Measurements from ENCODE around the gene STEAP4.
"Not testable (repeated sequence)": the region's sequence is repeated elsewhere in the genome, so short reads cannot be mapped to it uniquely, and the experiment has no call there.

Gene STEAP4

DNA sequence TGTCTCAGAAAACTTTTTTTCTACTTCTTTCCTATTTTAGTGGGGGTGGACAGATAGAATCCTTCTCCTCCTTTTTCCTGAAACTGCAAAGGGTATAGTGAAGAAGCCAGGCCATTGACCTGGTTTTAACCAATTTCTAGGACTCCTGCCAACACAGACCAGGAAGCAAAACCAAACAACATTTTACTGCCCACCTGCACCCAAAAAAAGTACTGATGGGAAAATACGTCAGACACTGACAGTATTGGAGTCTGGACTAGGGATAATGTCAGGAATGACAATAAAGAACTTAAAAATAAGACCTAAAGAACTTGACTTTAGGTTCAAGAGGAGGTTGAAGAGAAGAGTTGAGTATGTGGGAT, 5.0 kb upstream of the STEAP4 start:
- DNase-seq, result peak; percentile 9 to 18

- DNase-seq, result peak in 1 of 2 experiments; percentile 34
Measured at GRCh38 chr7:88310956-88311674, 4.4 kb upstream of the STEAP4 start.

GRCh38 chr7:88309819-88310218, 3.1 kb upstream of the STEAP4 start:
- DNase-seq, result no peak

DNA sequence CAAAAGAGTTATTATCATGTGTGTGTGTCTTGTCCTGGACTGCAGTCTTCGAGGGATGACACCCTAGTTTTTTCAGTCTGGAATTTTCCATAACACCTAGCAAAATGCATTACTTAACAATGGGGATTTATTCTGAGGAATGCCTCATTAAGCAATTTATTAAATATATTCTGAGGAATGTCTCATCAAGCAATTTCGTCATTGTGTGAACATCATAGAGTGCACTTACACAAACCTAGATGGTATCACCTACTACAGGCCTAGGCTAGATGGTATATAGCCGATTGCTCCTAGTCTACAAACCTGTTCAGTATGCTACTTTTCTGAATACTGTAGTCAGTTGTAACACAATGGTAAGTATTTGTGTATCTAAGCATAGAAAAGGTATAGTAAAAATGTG, 1.1 kb upstream of the STEAP4 start:
- no peak for DNase-seq

DNA sequence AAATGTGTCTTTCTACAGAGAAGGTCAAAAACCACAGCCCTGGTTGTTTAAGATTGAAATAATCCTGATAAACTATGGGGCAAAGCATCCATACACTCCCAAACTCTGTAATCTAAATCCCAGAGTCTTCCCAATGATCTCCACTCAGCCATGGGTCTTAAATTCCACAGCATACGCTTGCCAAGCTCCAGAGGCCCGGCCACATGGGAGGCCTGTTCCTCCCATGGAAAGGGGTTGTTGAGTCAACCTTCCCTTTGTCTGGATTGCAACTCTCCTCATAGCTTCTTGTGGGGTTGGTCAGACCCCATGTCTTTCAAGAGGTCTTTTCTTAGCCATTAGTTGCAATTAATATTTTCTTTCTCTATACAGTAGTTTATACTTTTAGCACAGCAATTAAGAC, 718 bp upstream of the STEAP4 start:
- DNase-seq, result no peak

- no peak for DNase-seq
Measured at GRCh38 chr7:88305044-88305443, 1.6 kb downstream of the STEAP4 start.

GRCh38 chr7:88302486-88302885, 4.2 kb downstream of the STEAP4 start:
- no peak for DNase-seq

DNA sequence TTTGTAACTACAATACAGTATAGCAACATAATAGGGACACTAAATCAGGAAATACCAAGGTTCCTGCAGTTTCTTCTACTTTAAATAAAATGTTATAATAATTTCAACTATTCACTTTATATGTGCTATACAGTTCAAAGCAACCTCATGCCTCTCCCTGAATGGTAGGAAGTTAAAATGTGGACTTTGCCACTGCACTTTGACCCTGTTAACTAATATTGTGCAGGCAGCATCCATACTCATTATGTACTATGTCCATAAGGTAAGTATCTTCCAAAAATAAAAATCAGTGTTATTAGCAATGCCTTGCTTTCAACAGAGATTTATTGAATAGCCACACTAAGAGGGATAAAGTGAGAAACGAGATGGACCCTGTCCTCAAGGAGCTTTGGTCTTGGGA, 4.8 kb downstream of the STEAP4 start:
- no peak for DNase-seq

GRCh38 chr7:88300401-88300945, 6.2 kb downstream of the STEAP4 start:
- no peak for DNase-seq

GRCh38 chr7:88299126-88299525, 7.6 kb downstream of the STEAP4 start:
- no peak for DNase-seq

DNA sequence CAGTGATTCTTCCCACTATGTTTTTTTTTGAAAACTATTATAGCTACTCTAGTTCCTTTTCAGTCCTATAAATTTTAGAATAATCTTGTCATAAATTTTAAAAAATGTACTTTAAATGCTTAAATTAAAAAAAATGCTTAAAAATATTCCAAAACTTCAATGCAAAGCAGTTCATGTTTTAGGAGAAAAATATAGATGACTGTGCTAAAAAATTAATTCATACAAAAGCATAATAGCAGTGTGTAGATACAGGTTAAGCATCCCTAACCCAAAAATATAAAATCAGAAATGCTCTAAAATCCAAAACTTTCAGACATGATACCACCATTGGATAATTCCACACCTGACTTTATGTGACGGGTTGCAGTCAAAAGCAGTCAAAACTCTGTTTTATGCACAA, 12.8 kb downstream of the STEAP4 start:
- DNase-seq, result no peak

GRCh38 chr7:88291398-88292173, 15.1 kb downstream of the STEAP4 start:
- DNase-seq, result peak; percentile 21 to 27

DNA sequence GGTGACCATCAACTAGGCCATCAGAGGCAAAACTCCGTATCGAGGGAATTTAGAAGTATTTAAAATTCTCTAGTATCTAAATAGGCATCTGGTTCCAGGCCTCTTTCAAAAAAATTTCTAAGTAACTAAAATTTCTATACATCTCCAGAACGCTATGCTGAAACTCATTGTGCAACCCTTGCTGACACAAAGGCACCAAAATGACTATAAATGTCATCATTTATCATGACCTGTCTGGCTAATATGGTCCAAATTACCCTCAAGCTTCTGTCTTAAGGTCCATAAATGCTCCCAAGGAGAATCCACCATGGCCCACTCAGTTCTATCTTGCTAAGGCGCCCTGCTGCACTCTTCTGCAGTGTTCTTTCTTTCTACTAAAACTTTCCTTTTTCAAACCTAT, 16.2 kb downstream of the STEAP4 start:
- DNase-seq, result no peak

DNA sequence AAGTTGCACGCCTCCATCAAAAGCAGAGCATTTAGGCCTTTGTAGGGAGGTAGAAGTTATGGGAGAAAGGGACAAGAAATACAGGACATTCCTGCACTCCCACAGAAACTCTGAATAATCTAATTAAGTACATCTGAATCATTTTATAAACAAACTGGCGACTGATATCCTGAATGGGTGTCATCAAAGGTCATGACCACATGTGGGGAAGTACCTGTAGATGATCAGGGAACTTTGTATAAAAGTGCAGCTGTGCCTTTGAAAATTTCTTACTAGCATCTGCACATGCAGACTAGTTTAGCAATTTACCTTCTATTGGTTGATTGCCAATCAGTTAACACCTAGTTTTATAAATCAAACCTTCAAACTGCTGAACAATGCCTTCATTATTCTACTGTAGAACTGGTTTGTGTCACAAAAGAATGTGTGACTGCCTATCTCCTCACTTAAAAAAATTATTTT, 17.1 kb downstream of the STEAP4 start:
- DNase-seq, result no peak

- no peak for DNase-seq
Measured at GRCh38 chr7:88281749-88282148, 24.9 kb downstream of the STEAP4 start.

GRCh38 chr7:88280801-88281200, 25.9 kb downstream of the STEAP4 start:
- DNase-seq, result no peak

DNA sequence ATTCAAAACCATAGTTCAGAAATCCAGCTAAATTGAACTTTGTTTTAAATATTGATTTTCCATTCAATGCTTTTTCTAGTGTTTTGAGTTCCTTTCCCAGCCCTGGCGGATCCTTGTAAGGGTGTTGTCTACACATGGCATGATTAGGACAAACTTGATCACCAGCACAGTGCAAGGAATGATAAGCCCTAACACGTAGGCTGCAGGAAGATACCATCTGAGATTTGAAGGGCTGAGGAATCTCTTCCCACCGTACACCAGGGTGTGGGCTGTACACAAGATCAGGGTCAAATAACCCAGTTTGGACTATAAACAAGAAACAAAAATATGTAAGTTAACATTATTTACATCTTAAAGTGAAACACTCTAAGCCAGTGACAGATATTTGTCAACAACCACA, 27.4 kb downstream of the STEAP4 start:
- DNase-seq, result no peak

- DNase-seq, result no peak
Measured at GRCh38 chr7:88278881-88279280, 27.8 kb downstream of the STEAP4 start.

DNA sequence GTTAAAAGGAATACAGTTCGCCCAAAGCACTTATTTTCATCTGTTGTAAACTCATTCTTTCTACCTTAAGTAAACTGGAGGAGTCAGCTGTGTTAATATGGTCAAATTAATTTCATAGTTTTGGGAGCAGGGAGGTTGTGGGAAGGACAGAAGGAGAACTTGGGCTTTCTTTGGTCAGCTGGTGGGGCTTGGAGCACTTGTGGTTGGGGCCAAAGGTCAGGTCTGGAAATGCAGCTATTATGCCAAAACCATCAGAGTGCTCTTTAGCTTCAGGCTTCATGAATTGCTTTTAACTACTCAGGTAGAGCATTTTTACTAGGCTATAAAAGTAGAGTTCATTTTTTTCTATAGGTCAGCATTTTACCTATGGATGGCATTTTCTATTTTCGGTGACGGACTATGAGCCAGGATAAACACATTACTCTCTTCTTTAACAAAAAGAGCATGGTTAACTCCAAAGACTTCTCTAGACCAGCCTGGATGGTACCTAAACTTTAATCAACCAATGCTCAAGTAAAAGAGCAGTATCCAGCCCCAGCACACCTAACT, 30.0 kb downstream of the STEAP4 start:
- no peak for DNase-seq

DNA sequence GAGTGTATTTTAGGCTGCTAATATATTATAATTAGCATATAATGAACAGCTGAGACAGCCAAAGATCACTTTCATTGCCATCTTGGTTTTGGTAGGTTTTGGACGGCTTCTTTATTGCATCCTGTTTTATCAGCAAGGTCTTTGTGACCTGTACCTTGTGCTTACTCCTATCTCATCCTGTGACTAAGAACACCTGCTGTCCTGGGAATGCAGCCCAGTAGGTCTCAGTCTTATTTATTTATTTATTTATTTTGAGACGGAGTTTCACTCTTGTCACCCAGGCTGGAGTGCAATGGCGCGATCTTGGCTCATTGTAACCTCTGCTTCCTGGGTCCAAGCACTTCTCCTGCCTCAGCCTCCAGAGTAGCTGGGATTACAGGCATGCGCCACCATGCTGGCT, 31.8 kb downstream of the STEAP4 start:
- DNase-seq, result not testable (repeated sequence)

GRCh38 chr7:88269586-88269985, 37.1 kb downstream of the STEAP4 start:
- DNase-seq, result no peak

DNA sequence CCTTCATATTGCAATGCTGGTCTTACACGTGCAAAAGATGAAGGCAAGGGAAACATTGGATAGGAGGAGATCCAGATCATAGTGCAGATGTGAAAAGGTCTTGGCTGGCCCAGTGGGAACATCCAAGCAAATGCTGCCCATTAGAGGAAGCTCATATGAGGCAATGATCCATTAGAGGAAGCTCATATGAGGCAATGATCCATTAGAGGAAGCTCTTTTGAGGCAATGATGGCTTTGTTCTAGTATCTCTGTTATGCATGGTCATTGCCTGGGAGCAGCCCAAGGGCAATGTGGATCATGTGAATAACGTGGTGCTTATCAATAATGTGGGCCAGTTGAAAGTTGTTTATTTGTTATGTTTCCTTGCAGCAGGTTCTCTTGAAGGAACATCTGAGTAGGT, 37.8 kb downstream of the STEAP4 start:
- no peak for DNase-seq

GRCh38 chr7:88268051-88268450, 38.6 kb downstream of the STEAP4 start:
- DNase-seq, result no peak

- no peak for DNase-seq
Measured at GRCh38 chr7:88267421-88267820, 39.3 kb downstream of the STEAP4 start.

Measured in SHP77 (cell line).